ENCODE measurements around the gene ANXA1. TPM values are rescaled to one million over a fixed set of nuclear protein-coding genes. Genes with fewer than 3 reads are reported as not detected.

The ANXA1 gene
- total RNA-seq, 2 experiments from 2014 or later = 17.9 to 19.9 TPM

- Mint-ChIP-seq H3K4me3 (peak overlapping the region; percentile 32), H3K27ac (peak overlapping the region; percentile 60), H3K36me3 (ENCODE audit: low read depth) (peaks cover 7% of the 10 kb centered on the region), H3K9me3 (no peaks in the 10 kb centered on the region), H3K4me1 (ENCODE audit: low read depth) (peaks cover 68% of the 10 kb centered on the region), H3K27me3 (ENCODE audit: low read depth) (no peaks in the 10 kb centered on the region)
- CTCF ChIA-PET = interaction anchor here (0.5 to 2.2 kb wide), 7 partner anchors 24 to 668 kb away, joined by 3 to 9 read pairs (median 5); no protein-coding TSS in a partner anchor
- intact Hi-C loops (cut with micrococcal nuclease) = loop anchor here (1.0 to 10.0 kb wide), 9 partner anchors 11 to 1989 kb away; partner anchors contain the start of genes CARNMT1, CEMIP2 and ZFAND5
- DNase-seq = no peak
These were observed 4.6 kb downstream of the ANXA1 start for GRCh38 chr9:73155968-73156864.

DNA sequence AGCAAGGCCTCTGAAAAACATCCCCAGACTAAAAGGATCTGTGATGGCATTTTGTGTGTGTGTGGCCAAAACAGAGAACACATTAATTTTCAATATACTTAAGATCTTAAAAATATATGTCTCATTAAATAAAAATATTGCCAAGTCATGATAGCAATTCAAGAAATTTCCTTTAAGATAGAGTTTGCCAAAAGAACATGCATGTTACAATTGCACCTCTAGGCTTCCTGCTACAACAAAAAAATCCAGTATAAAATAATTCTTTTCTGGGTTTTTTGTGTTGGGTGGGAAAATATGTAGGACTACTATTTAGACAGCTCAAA lies 5.2 kb downstream of the ANXA1 start:
- DNase-seq = no peak
- intact Hi-C loops (cut with micrococcal nuclease) = loop anchor here (1.0 to 10.0 kb wide), 5 partner anchors 43 to 1988 kb away; partner anchors contain the start of genes CARNMT1 and CEMIP2
- Mint-ChIP-seq H3K4me1 (ENCODE audit: low read depth) (peaks cover 62% of the 10 kb centered on the region), H3K36me3 (ENCODE audit: low read depth) (peaks cover 7% of the 10 kb centered on the region), H3K9me3 (no peaks in the 10 kb centered on the region), H3K4me3 (no peak overlapping the region), H3K27me3 (ENCODE audit: low read depth) (no peaks in the 10 kb centered on the region), H3K27ac (peak overlapping the region; percentile 60)
- CTCF ChIA-PET = interaction anchor here (1.7 to 2.2 kb wide), 3 partner anchors 42 to 49 kb away, joined by 5 to 9 read pairs (median 6); no protein-coding TSS in a partner anchor

DNA sequence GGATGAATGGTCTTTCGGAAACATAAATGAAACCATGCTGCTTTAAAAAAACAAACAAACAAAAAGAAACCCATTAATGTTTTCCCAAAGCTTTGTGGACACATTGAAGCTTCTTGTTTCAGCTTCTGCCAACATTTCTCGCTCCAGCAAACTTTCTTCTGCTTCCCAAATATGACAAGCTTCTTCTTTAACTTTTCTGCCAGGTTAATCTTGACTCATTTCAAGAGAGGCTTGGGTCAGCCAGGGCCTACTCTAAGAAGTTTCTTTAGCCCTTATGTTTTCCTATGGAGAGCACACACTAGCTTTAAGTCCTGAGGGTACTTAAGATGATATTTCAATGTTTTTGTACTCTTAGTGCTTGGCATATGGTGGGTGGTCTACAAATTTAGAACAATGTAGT lies 6.1 kb downstream of the ANXA1 start:
- H3K27ac Mint-ChIP-seq = peak overlapping the region; percentile 6
- peaks cover 8% of the 10 kb centered on the region for H3K36me3 Mint-ChIP-seq (ENCODE audit: low read depth)
- no peaks in the 10 kb centered on the region for H3K27me3 Mint-ChIP-seq (ENCODE audit: low read depth)
- H3K4me3 Mint-ChIP-seq = no peak overlapping the region
- intact Hi-C loops (cut with micrococcal nuclease) = loop anchor here (1.0 to 10.0 kb wide), 5 partner anchors 8 to 1987 kb away; partner anchors contain the start of genes CARNMT1 and CEMIP2
- CTCF ChIA-PET = interaction anchor here (0.6 to 2.2 kb wide), 6 partner anchors 25 to 1943 kb away, joined by 3 to 9 read pairs (median 5); no protein-coding TSS in a partner anchor
- H3K4me1 Mint-ChIP-seq (ENCODE audit: low read depth) = peaks cover 56% of the 10 kb centered on the region
- H3K9me3 Mint-ChIP-seq = no peaks in the 10 kb centered on the region
- DNase-seq = no peak

DNA sequence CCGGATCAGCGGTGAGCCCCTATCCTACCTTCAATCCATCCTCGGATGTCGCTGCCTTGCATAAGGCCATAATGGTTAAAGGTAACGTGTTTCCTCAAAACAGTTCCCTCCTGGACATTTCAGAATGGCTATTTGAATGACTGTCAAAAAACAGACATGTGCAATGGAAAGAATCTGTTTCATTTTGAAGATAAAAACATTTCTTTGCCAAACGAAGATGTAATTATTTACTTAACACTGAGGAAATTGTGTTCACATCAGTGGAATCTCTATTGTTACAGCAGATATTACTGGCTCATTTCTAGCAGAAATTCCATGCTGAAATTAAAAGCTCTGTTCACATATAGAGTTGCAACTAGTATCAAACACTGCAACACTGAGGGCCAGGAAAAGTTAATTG lies 7.1 kb downstream of the ANXA1 start:
- Mint-ChIP-seq H3K4me3 (no peak overlapping the region), H3K27me3 (ENCODE audit: low read depth) (no peaks in the 10 kb centered on the region), H3K36me3 (ENCODE audit: low read depth) (peaks cover 13% of the 10 kb centered on the region), H3K4me1 (ENCODE audit: low read depth) (peaks cover 52% of the 10 kb centered on the region), H3K9me3 (no peaks in the 10 kb centered on the region), H3K27ac (no peak overlapping the region)
- DNase-seq = no peak
- intact Hi-C loops (cut with micrococcal nuclease) = loop anchor here (1.0 to 10.0 kb wide), 5 partner anchors 8 to 1986 kb away; partner anchors contain the start of genes CARNMT1 and CEMIP2
- CTCF ChIA-PET = interaction anchor here (1.9 kb wide), 1 partner anchor 44 kb away, joined by 6 read pairs; no protein-coding TSS in a partner anchor

GRCh38 chr9:73160868-73161267 lies 9.2 kb downstream of the ANXA1 start:
- CTCF ChIA-PET = interaction anchor here (2.2 kb wide), 1 partner anchor 53 kb away, joined by 11 read pairs; no protein-coding TSS in a partner anchor
- Mint-ChIP-seq H3K36me3 (ENCODE audit: low read depth) (peaks cover 20% of the 10 kb centered on the region), H3K9me3 (no peaks in the 10 kb centered on the region), H3K27me3 (ENCODE audit: low read depth) (no peaks in the 10 kb centered on the region), H3K4me1 (ENCODE audit: low read depth) (peaks cover 33% of the 10 kb centered on the region), H3K4me3 (no peak overlapping the region), H3K27ac (no peak overlapping the region)
- intact Hi-C loops (cut with micrococcal nuclease) = no loop called here
- DNase-seq = no peak

DNA sequence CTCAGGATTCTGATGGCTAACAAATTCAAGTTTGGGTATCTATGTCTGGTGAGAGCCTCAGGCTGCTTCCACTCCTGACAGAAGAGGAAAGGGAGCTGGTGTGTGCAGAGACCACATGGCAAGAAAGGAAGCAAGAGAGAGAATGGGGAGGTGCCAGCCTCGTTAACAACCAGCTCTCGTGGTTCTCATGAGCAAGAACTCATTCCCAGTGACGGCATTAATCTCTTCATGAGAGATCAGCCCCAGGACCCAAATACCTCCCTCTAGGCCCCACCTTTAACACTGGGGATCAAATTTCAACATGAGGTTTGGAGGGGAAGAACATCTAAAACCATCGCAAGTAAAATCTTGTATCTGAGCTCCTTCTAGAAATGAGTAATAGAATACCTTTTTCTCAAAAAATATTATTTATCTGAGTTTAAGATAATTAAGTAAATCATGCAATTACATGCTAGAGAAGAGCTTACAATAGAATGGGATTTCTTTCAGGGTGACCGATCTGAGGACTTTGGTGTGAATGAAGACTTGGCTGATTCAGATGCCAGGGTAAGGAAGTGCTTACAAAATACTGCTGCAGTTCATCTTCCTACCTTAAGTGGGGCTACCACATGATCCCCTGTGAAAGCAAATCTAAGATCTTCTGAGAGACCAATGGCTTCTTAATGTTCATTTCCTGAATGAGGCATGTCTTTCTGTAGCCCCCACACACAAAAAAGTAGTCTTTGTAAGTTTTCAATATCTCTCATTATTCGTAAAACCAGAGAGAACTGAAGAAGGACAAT lies 11.5 kb downstream of the ANXA1 start:
- H3K27ac Mint-ChIP-seq = no peak overlapping the region
- DNase-seq = no peak
- CTCF ChIA-PET = interaction anchor here (0.7 to 0.9 kb wide), 3 partner anchors 13 to 55 kb away, joined by 3 to 6 read pairs (median 3); no protein-coding TSS in a partner anchor
- H3K4me3 Mint-ChIP-seq = no peak overlapping the region
- H3K9me3 Mint-ChIP-seq = no peaks in the 10 kb centered on the region
- peaks cover 23% of the 10 kb centered on the region for H3K36me3 Mint-ChIP-seq (ENCODE audit: low read depth)
- intact Hi-C loops (cut with micrococcal nuclease) = no loop called here
- peaks cover 25% of the 10 kb centered on the region for H3K4me1 Mint-ChIP-seq (ENCODE audit: low read depth)
- no peaks in the 10 kb centered on the region for H3K27me3 Mint-ChIP-seq (ENCODE audit: low read depth)

DNA sequence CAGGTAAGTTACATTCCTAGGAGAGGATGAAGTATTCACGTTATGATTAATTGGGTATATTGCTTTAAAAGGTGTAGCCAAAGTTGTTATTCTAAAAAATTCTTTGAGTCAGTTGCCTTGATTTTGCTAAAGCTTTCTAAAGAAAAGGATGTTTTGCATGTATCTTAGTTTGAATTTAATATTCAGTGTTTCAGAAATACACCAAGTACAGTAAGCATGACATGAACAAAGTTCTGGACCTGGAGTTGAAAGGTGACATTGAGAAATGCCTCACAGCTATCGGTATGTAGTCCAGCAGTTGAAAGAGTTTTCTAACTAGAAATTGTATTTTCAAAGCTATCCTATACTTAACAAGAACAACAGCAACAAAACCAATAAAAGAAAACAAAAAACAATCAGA lies 14.2 kb downstream of the ANXA1 start:
- H3K27ac Mint-ChIP-seq = no peak overlapping the region
- CTCF ChIA-PET = interaction anchor here (0.6 to 1.5 kb wide), 3 partner anchors 28 to 58 kb away, joined by 3 read pairs; no protein-coding TSS in a partner anchor

DNA sequence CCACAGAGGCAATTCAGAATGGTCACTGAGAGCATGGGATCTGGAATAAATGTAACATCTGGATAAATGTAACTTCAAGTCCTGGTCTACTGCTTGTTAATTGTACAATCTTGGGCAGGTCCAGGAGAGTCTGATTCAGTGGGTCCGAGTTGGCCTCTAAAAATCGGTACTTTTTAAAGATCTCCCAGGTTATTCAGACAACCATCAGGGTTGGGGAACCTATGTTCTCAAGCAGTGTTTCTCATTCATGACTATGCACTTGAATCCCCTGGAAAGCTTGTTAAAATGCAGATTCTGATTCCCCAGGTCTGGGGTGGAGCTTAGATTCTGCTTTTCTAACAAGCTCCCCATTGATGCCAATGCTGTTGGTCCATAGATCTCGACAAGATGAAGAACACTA lies 14.8 kb downstream of the ANXA1 start:
- H3K4me3 Mint-ChIP-seq = no peak overlapping the region
- no peak overlapping the region for H3K27ac Mint-ChIP-seq
- CTCF ChIA-PET = interaction anchor here (0.9 to 1.5 kb wide), 2 partner anchors 50 to 59 kb away, joined by 3 read pairs; no protein-coding TSS in a partner anchor
- intact Hi-C loops (cut with micrococcal nuclease) = loop anchor here (5.0 kb wide), 1 partner anchor 34 kb away; no protein-coding TSS in a partner anchor
- DNase-seq = no peak
- peaks cover 21% of the 10 kb centered on the region for H3K36me3 Mint-ChIP-seq (ENCODE audit: low read depth)
- H3K27me3 Mint-ChIP-seq (ENCODE audit: low read depth) = no peaks in the 10 kb centered on the region
- H3K9me3 Mint-ChIP-seq = no peaks in the 10 kb centered on the region
- H3K4me1 Mint-ChIP-seq (ENCODE audit: low read depth) = peaks cover 15% of the 10 kb centered on the region

More for the DNA sequence above, 14.2 kb downstream of the ANXA1 start:
- intact Hi-C loops (cut with micrococcal nuclease) = loop anchor here (5.0 kb wide), 1 partner anchor 34 kb away; no protein-coding TSS in a partner anchor
- H3K9me3 Mint-ChIP-seq = no peaks in the 10 kb centered on the region
- DNase-seq = no peak
- no peaks in the 10 kb centered on the region for H3K27me3 Mint-ChIP-seq (ENCODE audit: low read depth)
- no peak overlapping the region for H3K4me3 Mint-ChIP-seq
- peaks cover 15% of the 10 kb centered on the region for H3K4me1 Mint-ChIP-seq (ENCODE audit: low read depth)
- peaks cover 21% of the 10 kb centered on the region for H3K36me3 Mint-ChIP-seq (ENCODE audit: low read depth)

GRCh38 chr9:73167614-73168013 lies 15.9 kb downstream of the ANXA1 start:
- H3K4me3 Mint-ChIP-seq = peak overlapping the region; percentile 45
- no peaks in the 10 kb centered on the region for H3K9me3 Mint-ChIP-seq
- CTCF ChIA-PET = no interaction called here
- H3K27ac Mint-ChIP-seq = peak overlapping the region; percentile 54
- H3K27me3 Mint-ChIP-seq (ENCODE audit: low read depth) = no peaks in the 10 kb centered on the region
- intact Hi-C loops (cut with micrococcal nuclease) = loop anchor here (1.0 to 5.0 kb wide), 2 partner anchors 12 to 35 kb away; no protein-coding TSS in a partner anchor
- peaks cover 21% of the 10 kb centered on the region for H3K36me3 Mint-ChIP-seq (ENCODE audit: low read depth)
- DNase-seq = no peak
- H3K4me1 Mint-ChIP-seq (ENCODE audit: low read depth) = peaks cover 15% of the 10 kb centered on the region

- intact Hi-C loops (cut with micrococcal nuclease) = loop anchor here (5.0 kb wide), 1 partner anchor 36 kb away; no protein-coding TSS in a partner anchor
- no peak overlapping the region for H3K4me3 Mint-ChIP-seq
- DNase-seq = no peak
- H3K9me3 Mint-ChIP-seq = no peaks in the 10 kb centered on the region
- no peaks in the 10 kb centered on the region for H3K27me3 Mint-ChIP-seq (ENCODE audit: low read depth)
- peaks cover 13% of the 10 kb centered on the region for H3K4me1 Mint-ChIP-seq (ENCODE audit: low read depth)
- CTCF ChIA-PET = interaction anchor here (0.9 kb wide), 1 partner anchor 61 kb away, joined by 3 read pairs; no protein-coding TSS in a partner anchor
- H3K36me3 Mint-ChIP-seq (ENCODE audit: low read depth) = peaks cover 16% of the 10 kb centered on the region
- H3K27ac Mint-ChIP-seq = no peak overlapping the region
These were observed 16.8 kb downstream of the ANXA1 start for GRCh38 chr9:73168298-73168934.

DNA sequence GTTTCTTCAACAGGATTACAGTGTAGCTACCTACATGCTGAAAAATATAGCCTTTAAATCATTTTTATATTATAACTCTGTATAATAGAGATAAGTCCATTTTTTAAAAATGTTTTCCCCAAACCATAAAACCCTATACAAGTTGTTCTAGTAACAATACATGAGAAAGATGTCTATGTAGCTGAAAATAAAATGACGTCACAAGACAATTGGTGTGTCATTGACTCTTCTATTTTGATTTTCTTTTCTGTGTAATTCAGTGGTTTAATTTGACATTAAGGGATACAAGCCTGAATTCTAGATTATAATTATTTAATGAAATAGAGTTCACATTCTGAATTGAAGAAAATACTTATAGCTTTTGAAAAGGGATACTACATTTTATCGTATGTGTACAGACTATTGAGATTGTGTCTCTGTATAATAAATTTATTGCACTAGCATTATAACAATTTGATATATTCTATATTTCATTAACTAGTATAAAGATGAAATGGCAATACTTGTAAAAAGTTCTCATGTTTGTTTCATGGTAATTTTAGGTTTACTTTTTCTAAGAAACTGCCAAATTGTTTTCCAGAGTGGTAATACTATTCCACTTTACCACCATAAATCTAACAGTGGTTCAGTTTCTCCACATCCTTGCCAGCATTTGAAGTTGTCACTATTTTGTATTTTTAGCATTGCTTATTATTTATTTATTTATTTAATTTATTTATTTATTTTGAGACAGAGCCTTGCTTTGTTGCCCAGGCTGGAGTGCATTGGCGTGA lies 18.7 kb downstream of the ANXA1 start:
- Mint-ChIP-seq H3K4me1 (ENCODE audit: low read depth) (peaks cover 12% of the 10 kb centered on the region), H3K4me3 (no peak overlapping the region), H3K27me3 (ENCODE audit: low read depth) (no peaks in the 10 kb centered on the region), H3K36me3 (ENCODE audit: low read depth) (peaks cover 12% of the 10 kb centered on the region), H3K9me3 (no peaks in the 10 kb centered on the region), H3K27ac (no peak overlapping the region)
- intact Hi-C loops (cut with micrococcal nuclease) = no loop called here
- CTCF ChIA-PET = interaction anchor here (0.9 to 1.4 kb wide), 4 partner anchors 11 to 90 kb away, joined by 3 to 9 read pairs (median 4); no protein-coding TSS in a partner anchor
- no peak for DNase-seq

Measured in activated naive CD4-positive, alpha-beta T cell treated with anti-CD3 and anti-CD28 coated beads for 36 hours (primary cell).